ENCODE data around the gene ACOT11.
"Not testable (repeated sequence)": the region's sequence is repeated elsewhere in the genome, so short reads cannot be mapped to it uniquely, and the experiment has no call there.

DNA sequence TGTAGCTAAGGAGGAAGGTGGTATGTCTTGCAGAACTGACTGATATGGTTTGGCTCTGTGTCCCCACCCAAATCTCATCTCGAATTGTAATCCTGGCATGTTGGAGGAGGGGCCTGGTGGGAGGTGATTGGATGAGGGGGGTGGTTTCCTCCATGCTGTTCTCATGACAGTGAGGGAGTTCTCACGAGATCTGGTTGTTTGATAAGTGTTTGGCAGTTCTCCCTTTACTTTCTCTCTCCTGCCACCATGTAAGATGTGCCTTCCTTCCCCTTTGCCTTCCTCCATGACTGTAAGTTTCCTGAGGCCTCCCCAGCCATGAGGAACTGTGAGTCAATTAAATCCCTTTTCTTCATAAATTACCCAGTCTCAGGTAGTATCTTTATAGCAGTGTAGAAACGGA lies 21.5 kb upstream of the ACOT11 start:
- TF ChIP-seq POLR2A, POLR2AphosphoS5, TAF1 (IDR thresholded peaks at IDR 0.05; ENCODE audit: low read depth, low read length): not testable (repeated sequence)
